Trophoblast cell (in vitro differentiated cells and primary cell): ENCODE data around the gene RGS3.

Experiments used
- DNase-seq, 2 donors: peaks; one replicate each; pipeline ENCODE4 v3.0.0-alpha.2; 2016
- H2AFZ ChIP-seq: 2 replicates; pipeline ENCODE4 v1.6.1; 2013; ENCODE audit warnings: low read length, moderate library complexity, mild to moderate bottlenecking; ENCODE audit not compliant: insufficient read depth, poor library complexity
- H2AK5ac ChIP-seq: 2 replicates; pipeline ENCODE4 v1.6.1; 2013; ENCODE audit warnings: mild to moderate bottlenecking, low read length
- H2BK120ac ChIP-seq: 2 replicates; pipeline ENCODE4 v1.6.1; 2013; ENCODE audit warnings: low read length, mild to moderate bottlenecking, moderate library complexity; ENCODE audit not compliant: insufficient read depth, poor library complexity
- H2BK12ac ChIP-seq: 2 replicates; pipeline ENCODE4 v1.6.1; 2013; ENCODE audit warnings: mild to moderate bottlenecking, low read length, moderate library complexity
- H2BK5ac ChIP-seq: 2 replicates; pipeline ENCODE4 v1.6.1; 2013; ENCODE audit warnings: low read length, low read depth, moderate library complexity, mild to moderate bottlenecking; ENCODE audit not compliant: poor library complexity
- H3K14ac ChIP-seq: 2 replicates; pipeline ENCODE4 v1.6.1; 2013; ENCODE audit warnings: mild to moderate bottlenecking, low read length
- H3K18ac ChIP-seq: 2 replicates; pipeline ENCODE4 v1.6.1; 2013; ENCODE audit warnings: mild to moderate bottlenecking, low read length
- H3K23ac ChIP-seq: 2 replicates; pipeline ENCODE4 v1.6.1; 2013; ENCODE audit warnings: low read length
- H3K27ac ChIP-seq: 2 replicates; pipeline ENCODE4 v1.5.1; 2013; ENCODE audit warnings: low read depth, mild to moderate bottlenecking, inconsistent platforms, low read length, moderate library complexity
- H3K27me3 ChIP-seq: 2 replicates; pipeline ENCODE4 v1.6.1; 2013; ENCODE audit warnings: inconsistent platforms, mild to moderate bottlenecking, low read length, moderate library complexity; ENCODE audit not compliant: insufficient read depth
- H3K36me3 ChIP-seq, 2 experiments: 1 replicate in 1 of 2; 2 replicates in 1 of 2; pipeline ENCODE4 v1.6.1; 2013; ENCODE audit warnings: low read length in 2 of 2, mild to moderate bottlenecking in 2 of 2, moderate library complexity in 1 of 2; ENCODE audit not compliant: insufficient read depth in 2 of 2, control insufficient read depth in 1 of 2
- H3K4ac ChIP-seq: 2 replicates; pipeline ENCODE4 v1.6.1; 2013; ENCODE audit warnings: low read depth, mild to moderate bottlenecking, low read length, moderate library complexity
- H3K4me1 ChIP-seq, 2 experiments: 1 replicate in 1 of 2; 2 replicates in 1 of 2; pipeline ENCODE4 v1.6.1; 2013; ENCODE audit warnings: low read length in 2 of 2, mild to moderate bottlenecking in 2 of 2, moderate library complexity in 1 of 2; ENCODE audit not compliant: insufficient read depth in 2 of 2, control insufficient read depth in 1 of 2
- H3K4me2 ChIP-seq: 2 replicates; pipeline ENCODE4 v1.6.1; 2013; ENCODE audit warnings: inconsistent platforms, mild to moderate bottlenecking, low read length, moderate library complexity
- H3K4me3 ChIP-seq: 2 replicates; pipeline ENCODE4 v1.5.1; 2013; ENCODE audit warnings: mild to moderate bottlenecking, low read depth, low read length, inconsistent platforms
- H3K79me1 ChIP-seq: one replicate; pipeline ENCODE4 v1.6.1; 2013; ENCODE audit warnings: low read length
- H3K79me2 ChIP-seq: 2 replicates; pipeline ENCODE4 v1.6.1; 2013; ENCODE audit warnings: low read length, mild to moderate bottlenecking; ENCODE audit not compliant: control insufficient read depth, insufficient read depth, poor library complexity
- H3K9ac ChIP-seq: 2 replicates; pipeline ENCODE4 v1.6.1; 2013; ENCODE audit warnings: mild to moderate bottlenecking, low read length
- H3K9me3 ChIP-seq: 2 replicates; pipeline ENCODE4 v1.6.1; 2013; ENCODE audit warnings: low read depth, mild to moderate bottlenecking, control low read depth, inconsistent platforms, low read length; ENCODE audit not compliant: insufficient read depth
- H4K12ac ChIP-seq: 2 replicates; pipeline ENCODE4 v1.6.1; 2013; ENCODE audit warnings: low read depth, mild to moderate bottlenecking, low read length, moderate library complexity
- H4K8ac ChIP-seq: 2 replicates; pipeline ENCODE4 v1.6.1; 2013; ENCODE audit warnings: low read depth, mild to moderate bottlenecking, low read length, moderate library complexity
- H4K91ac ChIP-seq: one replicate; pipeline ENCODE4 v1.6.1; 2013; ENCODE audit warnings: low read depth, mild to moderate bottlenecking, low read length, moderate library complexity
- WGBS: extraction: QIAGEN DNeasy Blood & Tissue Kit; methylation state at CpG from one replicate; pipeline ENCODE4 v1.1.7; 2013; ENCODE audit warnings: missing lambda C conversion rate; ENCODE audit not compliant: insufficient read length, insufficient coverage; ENCODE audit errors: extremely low coverage; 5-methylcytosine and 5-hydroxymethylcytosine counted together

The RGS3 gene

DNA sequence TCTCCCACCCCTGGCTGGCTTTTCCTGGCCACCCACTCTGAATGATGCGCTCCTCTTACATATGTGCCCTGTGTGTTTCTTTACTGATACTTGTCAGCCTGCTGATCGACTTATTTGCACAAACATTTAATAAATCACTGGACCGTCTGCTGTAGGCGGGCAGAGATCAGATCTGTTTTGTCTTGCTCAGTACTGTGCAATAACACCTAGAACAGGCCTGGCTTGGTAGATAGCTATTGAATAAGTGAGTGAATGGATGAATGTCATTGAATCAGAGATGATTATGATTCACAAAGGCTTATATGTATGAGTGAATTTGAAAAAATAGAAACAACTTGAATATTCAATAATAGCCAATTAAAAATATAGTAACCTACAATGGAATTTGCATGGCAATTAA is 165.1 kb downstream of the RGS3 start:
- Histone ChIP-seq H3K18ac (no peak overlapping the region), H2BK12ac (no peak overlapping the region), H4K8ac (no peak overlapping the region), H3K36me3 (no peaks in the 10 kb centered on the region), H2BK120ac (no peak overlapping the region), H3K23ac (no peak overlapping the region), H3K79me2 (no peaks in the 10 kb centered on the region), H3K4me3 (no peak overlapping the region), H3K4me1 (peaks cover 2 to 5% of the 10 kb centered on the region in 2 experiments), H4K12ac (no peak overlapping the region), H3K9ac (no peak overlapping the region), H3K27me3 (no peaks in the 10 kb centered on the region), H3K9me3 (no peaks in the 10 kb centered on the region), H3K27ac (no peak overlapping the region), H3K79me1 (peaks cover 3% of the 10 kb centered on the region), H2AK5ac (no peak overlapping the region), H3K14ac (no peak overlapping the region), H3K4ac (no peak overlapping the region), H2AFZ (no peak overlapping the region), H2BK5ac (no peak overlapping the region), H3K4me2 (no peak overlapping the region), H4K91ac (no peak overlapping the region)
- no CpG with 5 or more reads among the region's 4 CpGs for WGBS
- no peak for DNase-seq

- H3K23ac ChIP-seq, result no peak overlapping the region
- H3K79me1 ChIP-seq, result peaks cover 12% of the 10 kb centered on the region
- H3K4me1 ChIP-seq, result peaks cover 13 to 20% of the 10 kb centered on the region in 2 experiments
- no peak overlapping the region for H3K14ac ChIP-seq
- no peak overlapping the region for H2BK12ac ChIP-seq
- no peak overlapping the region for H2AFZ ChIP-seq
- H3K27me3 ChIP-seq, result no peaks in the 10 kb centered on the region
- H3K36me3 ChIP-seq, result no peaks in the 10 kb centered on the region
- H2BK120ac ChIP-seq, result no peak overlapping the region
- H3K4ac ChIP-seq, result no peak overlapping the region
- no peak overlapping the region for H2BK5ac ChIP-seq
- H4K91ac ChIP-seq, result no peak overlapping the region
- DNase-seq, result no peak
- no peak overlapping the region for H3K18ac ChIP-seq
- H3K79me2 ChIP-seq, result no peaks in the 10 kb centered on the region
- H3K9me3 ChIP-seq, result no peaks in the 10 kb centered on the region
- H3K4me2 ChIP-seq, result no peak overlapping the region
- no peak overlapping the region for H3K27ac ChIP-seq
- H2AK5ac ChIP-seq, result no peak overlapping the region
- no peak overlapping the region for H3K9ac ChIP-seq
- no peak overlapping the region for H4K12ac ChIP-seq
- H3K4me3 ChIP-seq, result no peak overlapping the region
- WGBS, result no CpG with 5 or more reads among the region's 11 CpGs
- no peak overlapping the region for H4K8ac ChIP-seq
Observed at GRCh38 chr9:113630386-113631136, 167.0 kb downstream of the RGS3 start.

GRCh38 chr9:113631137-113631765 is 167.7 kb downstream of the RGS3 start:
- no peak overlapping the region for H2BK120ac ChIP-seq
- no peaks in the 10 kb centered on the region for H3K36me3 ChIP-seq
- H4K8ac ChIP-seq, result no peak overlapping the region
- H3K4me3 ChIP-seq, result no peak overlapping the region
- H3K79me2 ChIP-seq, result no peaks in the 10 kb centered on the region
- no peak overlapping the region for H2AFZ ChIP-seq
- DNase-seq, result no peak
- no peak overlapping the region for H3K23ac ChIP-seq
- no peak overlapping the region for H2AK5ac ChIP-seq
- peaks cover 19 to 26% of the 10 kb centered on the region in 2 experiments for H3K4me1 ChIP-seq
- H2BK12ac ChIP-seq, result no peak overlapping the region
- H3K18ac ChIP-seq, result no peak overlapping the region
- no peak overlapping the region for H3K14ac ChIP-seq
- H3K9ac ChIP-seq, result no peak overlapping the region
- no peak overlapping the region for H4K12ac ChIP-seq
- no peaks in the 10 kb centered on the region for H3K9me3 ChIP-seq
- no peaks in the 10 kb centered on the region for H3K27me3 ChIP-seq
- no CpG with 5 or more reads among the region's 10 CpGs for WGBS
- peak overlapping the region; percentile 6 for H4K91ac ChIP-seq
- no peak overlapping the region for H3K4ac ChIP-seq
- no peak overlapping the region for H2BK5ac ChIP-seq
- peaks cover 18% of the 10 kb centered on the region for H3K79me1 ChIP-seq
- H3K27ac ChIP-seq, result no peak overlapping the region
- no peak overlapping the region for H3K4me2 ChIP-seq

DNA sequence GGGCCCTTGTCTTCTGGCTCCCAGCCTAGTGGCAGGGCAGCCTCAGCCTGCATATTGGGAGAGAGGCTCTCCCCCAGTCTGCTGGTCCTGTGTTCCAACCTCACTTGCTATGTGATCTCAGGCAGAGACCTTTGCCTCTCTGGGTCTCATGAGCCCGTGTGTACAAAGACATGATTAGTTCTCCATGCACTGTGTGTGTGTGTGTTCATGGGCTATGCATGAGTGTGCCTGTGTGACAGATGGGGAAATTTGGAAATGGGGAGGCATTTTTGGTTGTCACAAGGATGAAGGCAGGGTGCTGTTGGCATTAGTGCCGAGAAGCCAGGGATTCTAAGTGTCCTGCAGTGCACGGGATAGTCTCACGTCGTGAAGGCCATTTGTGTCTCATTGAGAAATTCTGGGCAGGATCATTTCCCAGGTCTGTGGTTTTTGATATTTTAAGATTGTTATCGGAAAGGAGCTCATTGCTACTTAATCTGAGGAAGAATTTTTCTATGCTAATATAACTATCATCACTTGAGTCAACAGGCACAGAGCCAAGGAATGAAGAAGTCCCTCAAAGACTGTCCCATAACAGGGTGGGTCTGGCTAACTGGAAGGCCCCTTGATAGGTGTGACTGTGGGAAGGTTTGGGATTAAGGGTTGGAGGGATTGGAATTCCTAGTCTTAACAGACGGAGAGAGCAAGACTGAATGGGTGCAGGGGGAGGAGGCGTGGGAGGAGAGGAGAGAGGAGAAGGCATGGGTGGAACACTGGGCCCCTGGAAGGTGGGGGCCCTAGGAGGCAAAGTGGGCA is 168.5 kb downstream of the RGS3 start:
- H3K4me2 ChIP-seq, result no peak overlapping the region
- H2BK5ac ChIP-seq, result no peak overlapping the region
- no peak overlapping the region for H3K4ac ChIP-seq
- peaks cover 2% of the 10 kb centered on the region for H3K9me3 ChIP-seq
- no peaks in the 10 kb centered on the region for H3K27me3 ChIP-seq
- peaks cover 20% of the 10 kb centered on the region for H3K79me1 ChIP-seq
- H3K23ac ChIP-seq, result no peak overlapping the region
- no peak overlapping the region for H2AFZ ChIP-seq
- no peak overlapping the region for H4K8ac ChIP-seq
- peak overlapping the region; percentile 17 for H2BK120ac ChIP-seq
- no CpG with 5 or more reads among the region's 8 CpGs for WGBS
- no peak overlapping the region for H3K14ac ChIP-seq
- no peak overlapping the region for H3K18ac ChIP-seq
- peaks cover 22 to 29% of the 10 kb centered on the region in 2 experiments for H3K4me1 ChIP-seq
- H4K91ac ChIP-seq, result peak overlapping the region; percentile 6
- H2AK5ac ChIP-seq, result no peak overlapping the region
- H3K27ac ChIP-seq, result no peak overlapping the region
- no peak for DNase-seq
- H3K4me3 ChIP-seq, result no peak overlapping the region
- no peaks in the 10 kb centered on the region for H3K79me2 ChIP-seq
- no peaks in the 10 kb centered on the region for H3K36me3 ChIP-seq
- H2BK12ac ChIP-seq, result peak overlapping the region; percentile 47
- H3K9ac ChIP-seq, result no peak overlapping the region
- no peak overlapping the region for H4K12ac ChIP-seq
